ENCODE results near the gene PTK7.
"Not testable (repeated sequence)": the region's sequence is repeated elsewhere in the genome, so short reads cannot be mapped to it uniquely, and the experiment has no call there.

PTK7 gene

DNA sequence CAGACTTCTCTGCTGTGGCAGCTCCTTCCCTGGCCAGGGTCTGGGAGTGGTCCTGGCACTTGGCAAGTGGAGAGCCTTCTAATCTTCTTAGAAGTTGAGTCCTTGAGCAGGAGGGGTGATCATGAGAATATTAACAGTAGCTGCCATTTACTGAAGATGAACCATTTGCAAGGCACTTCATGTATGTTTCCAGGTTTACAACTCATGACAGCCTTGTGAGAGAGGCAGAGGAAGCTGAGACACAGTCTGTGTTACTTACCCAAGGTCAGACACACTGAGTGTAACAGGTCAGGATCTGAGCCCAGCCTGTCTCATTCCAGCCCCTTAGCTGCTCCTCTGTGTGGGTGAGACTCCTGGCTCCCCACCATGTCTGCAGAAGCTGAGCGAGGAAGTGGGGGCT, 49.4 kb downstream of the PTK7 start:
- DNase-seq (ENCODE audit: low read depth): peak; percentile 62
- H3K4me3 ChIP-seq (ENCODE audit: low read length): no peak overlapping the region
- TF ChIP-seq, protein P1, sequence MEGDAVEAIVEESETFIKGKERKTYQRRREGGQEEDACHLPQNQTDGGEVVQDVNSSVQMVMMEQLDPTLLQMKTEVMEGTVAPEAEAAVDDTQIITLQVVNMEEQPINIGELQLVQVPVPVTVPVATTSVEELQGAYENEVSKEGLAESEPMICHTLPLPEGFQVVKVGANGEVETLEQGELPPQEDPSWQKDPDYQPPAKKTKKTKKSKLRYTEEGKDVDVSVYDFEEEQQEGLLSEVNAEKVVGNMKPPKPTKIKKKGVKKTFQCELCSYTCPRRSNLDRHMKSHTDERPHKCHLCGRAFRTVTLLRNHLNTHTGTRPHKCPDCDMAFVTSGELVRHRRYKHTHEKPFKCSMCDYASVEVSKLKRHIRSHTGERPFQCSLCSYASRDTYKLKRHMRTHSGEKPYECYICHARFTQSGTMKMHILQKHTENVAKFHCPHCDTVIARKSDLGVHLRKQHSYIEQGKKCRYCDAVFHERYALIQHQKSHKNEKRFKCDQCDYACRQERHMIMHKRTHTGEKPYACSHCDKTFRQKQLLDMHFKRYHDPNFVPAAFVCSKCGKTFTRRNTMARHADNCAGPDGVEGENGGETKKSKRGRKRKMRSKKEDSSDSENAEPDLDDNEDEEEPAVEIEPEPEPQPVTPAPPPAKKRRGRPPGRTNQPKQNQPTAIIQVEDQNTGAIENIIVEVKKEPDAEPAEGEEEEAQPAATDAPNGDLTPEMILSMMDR (conservative IDR thresholded peaks at IDR 0.05; ENCODE audit: low read depth, low read length): no peak

DNA sequence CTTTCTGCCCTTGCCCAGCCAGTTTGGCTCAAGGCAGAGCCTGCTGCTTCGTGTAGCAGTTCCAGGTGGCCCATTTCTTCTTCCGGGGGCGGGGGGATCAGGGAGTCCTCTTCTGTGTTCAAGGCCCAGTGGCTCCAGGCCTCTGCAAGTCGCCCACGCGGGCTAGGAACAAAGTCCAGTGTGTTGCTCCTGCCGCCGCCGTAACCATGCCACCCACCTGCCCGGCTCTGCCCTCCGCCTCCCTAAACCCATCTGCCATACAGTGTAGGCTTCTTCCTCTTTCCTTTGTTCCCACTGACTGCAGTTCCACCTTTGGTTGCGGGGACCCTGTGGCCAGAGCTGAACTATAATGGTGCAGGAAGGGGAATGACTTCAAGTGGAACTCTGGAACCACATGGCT, 51.1 kb downstream of the PTK7 start:
- DNase-seq (ENCODE audit: low read depth): no peak
- TF ChIP-seq, protein P1 (conservative IDR thresholded peaks at IDR 0.05; ENCODE audit: low read depth, low read length): no peak
- no peak overlapping the region for H3K4me3 ChIP-seq (ENCODE audit: low read length)

DNA sequence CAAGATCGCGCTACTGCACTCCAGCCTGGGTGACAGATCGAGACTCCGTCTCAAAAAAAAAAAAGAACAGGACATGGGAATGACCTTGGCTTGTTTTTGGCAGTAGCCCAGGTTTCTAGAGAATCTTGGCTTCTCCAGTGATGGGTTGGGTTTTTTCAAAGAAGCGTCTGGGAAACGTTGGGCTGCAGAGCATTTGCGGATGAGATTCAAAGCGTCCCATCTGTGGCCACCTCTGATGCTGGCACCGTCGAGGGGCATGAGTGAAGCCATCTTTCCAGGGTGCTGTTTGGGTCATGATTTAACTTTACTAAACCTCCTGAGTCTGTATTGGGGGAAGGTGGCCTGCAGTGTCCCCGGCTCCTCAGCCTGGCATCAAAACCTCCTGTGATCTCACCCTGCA, 51.8 kb downstream of the PTK7 start:
- DNase-seq (ENCODE audit: low read depth): no peak
- TF ChIP-seq, protein P1 (conservative IDR thresholded peaks at IDR 0.05; ENCODE audit: low read depth, low read length): no peak
- no peak overlapping the region for H3K4me3 ChIP-seq (ENCODE audit: low read length)

DNA sequence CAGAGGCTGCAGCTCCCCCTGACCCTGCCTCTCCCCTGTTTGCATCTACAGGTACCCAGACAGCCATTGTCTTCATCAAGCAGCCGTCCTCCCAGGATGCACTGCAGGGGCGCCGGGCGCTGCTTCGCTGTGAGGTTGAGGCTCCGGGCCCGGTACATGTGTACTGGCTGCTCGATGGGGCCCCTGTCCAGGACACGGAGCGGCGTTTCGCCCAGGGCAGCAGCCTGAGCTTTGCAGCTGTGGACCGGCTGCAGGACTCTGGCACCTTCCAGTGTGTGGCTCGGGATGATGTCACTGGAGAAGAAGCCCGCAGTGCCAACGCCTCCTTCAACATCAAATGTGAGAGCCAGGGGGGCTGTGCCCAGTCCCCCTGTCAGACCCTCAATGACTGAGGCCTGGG, 52.8 kb downstream of the PTK7 start:
- H3K4me3 ChIP-seq (ENCODE audit: low read length): no peak overlapping the region

DNA sequence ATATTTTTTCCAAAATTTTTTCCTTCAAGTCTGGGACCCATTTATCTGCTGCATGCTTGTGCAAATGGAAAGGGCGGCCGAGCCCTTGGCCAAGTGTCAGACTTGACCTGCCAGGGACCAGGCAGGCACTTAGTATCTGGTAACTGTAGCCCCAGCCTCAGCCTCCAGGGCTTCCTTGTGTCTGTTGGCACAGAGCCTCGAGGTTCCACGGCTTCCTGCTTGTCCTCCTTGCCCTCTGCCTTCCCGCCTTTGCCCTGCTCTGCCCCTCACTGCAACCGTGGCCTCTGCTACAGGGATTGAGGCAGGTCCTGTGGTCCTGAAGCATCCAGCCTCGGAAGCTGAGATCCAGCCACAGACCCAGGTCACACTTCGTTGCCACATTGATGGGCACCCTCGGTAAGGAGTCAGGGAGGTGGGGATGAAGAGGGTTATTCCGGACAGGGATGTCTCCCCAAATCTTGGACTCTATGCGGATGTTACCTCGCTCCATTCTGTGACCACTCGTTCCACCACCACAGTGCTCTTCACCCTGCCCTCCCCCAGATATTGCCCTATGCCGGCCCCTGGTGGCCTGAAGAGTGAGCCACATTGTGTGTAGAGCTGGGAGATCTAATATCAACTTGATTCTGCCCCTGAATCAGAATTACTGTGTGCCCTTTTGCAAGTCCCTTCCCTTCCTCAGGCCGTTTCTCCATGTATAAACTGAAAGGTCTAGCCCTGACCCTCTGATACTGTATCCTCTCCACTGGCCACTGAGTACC, 53.5 kb downstream of the PTK7 start:
- TF ChIP-seq, protein P1 (conservative IDR thresholded peaks at IDR 0.05; ENCODE audit: low read depth, low read length): peak; percentile 85
- DNase-seq (ENCODE audit: low read depth): no peak
- H3K4me3 ChIP-seq (ENCODE audit: low read length): no peak overlapping the region

More for the DNA sequence above, 52.8 kb downstream of the PTK7 start:
- no peak for DNase-seq (ENCODE audit: low read depth)
- TF ChIP-seq, protein P1 (conservative IDR thresholded peaks at IDR 0.05; ENCODE audit: low read depth, low read length): no peak

DNA sequence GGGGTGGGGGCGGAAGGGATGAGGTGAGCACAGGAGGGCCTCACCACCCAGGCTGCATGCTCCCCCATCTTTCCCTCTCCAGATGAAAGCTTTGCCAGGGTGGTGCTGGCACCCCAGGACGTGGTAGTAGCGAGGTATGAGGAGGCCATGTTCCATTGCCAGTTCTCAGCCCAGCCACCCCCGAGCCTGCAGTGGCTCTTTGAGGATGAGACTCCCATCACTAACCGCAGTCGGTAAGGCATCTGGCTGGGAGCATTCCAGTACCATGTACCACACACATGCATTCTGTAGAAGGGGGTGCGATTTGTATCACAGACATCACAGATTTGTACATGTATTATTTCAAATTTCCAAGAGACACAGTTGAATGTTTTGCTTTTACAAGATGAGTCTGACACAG, 54.3 kb downstream of the PTK7 start:
- TF ChIP-seq, protein P1 (conservative IDR thresholded peaks at IDR 0.05; ENCODE audit: low read depth, low read length): no peak
- H3K4me3 ChIP-seq (ENCODE audit: low read length): no peak overlapping the region
- no peak for DNase-seq (ENCODE audit: low read depth)

DNA sequence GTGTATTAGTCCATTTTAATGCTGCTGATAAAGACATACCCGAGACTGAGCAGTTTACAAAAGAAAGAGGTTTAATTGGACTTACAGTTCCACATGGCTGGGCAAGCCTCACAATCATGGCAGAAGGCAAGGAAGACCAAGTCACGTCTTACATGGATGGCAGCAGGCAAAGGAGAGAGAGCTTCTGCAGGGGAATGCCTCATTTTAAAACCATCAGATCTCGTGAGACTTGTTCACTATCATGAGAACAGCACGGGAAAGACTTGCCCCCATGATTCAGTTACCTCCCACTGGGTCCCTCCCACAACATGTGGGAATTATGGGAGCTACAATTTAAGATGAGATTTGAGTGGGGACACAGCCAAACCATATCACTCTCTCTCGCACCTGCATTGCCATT, 55.3 kb downstream of the PTK7 start:
- not testable (repeated sequence) for DNase-seq (ENCODE audit: low read depth); H3K4me3 ChIP-seq (ENCODE audit: low read length)
